Glomerular visceral epithelial cell (primary cell): ENCODE data around the gene MAP3K6.
A peak's percentile ranks its signal among the peaks of the same experiment; 100 is the strongest.

ENCODE experiments used
- DNase-seq: peaks from one replicate; pipeline ENCODE4 v3.0.0-alpha.2; 2016; ENCODE audit errors: extremely low spot score

MAP3K6 gene

DNA sequence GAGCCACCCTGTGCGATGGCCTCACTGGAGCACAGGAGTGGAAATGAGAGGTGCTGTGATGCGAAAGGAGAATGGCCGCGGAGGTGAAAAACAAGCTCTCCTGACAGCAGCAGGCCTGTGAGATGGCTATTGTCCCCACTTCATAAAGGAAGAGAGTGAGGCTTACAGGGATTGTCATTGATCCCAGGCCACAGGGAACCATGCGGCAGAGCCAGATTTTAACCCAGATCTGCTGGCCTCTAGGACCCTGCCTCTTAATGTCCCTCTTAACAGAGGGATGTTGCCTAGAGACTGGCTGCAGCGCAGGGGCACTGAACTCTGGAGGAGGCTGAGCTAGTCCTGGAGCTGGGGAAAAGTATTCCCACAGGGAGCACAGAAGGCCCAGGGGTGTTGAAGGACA lies 28.0 kb downstream of the MAP3K6 start:
- no peak for DNase-seq

DNA sequence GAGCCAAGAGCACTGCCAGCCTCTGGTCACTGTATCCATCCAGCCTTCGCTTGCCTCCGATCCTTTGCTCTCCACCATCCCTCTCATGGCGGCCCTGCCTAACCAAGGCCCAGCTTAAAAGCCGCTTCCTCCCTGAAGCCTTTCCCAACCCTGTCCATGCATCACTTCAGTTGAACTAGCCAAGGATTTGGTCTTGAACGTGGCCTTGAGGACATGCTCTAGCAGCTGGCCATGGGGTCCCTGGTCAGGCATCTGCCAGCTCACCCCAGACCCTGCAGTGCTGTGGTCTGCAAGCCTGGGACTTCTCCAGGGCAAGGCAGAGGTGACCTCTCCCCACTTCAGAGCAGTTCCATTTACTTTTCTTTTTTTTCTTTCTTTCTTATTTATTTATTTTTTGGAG lies 30.0 kb downstream of the MAP3K6 start:
- DNase-seq = no peak

DNA sequence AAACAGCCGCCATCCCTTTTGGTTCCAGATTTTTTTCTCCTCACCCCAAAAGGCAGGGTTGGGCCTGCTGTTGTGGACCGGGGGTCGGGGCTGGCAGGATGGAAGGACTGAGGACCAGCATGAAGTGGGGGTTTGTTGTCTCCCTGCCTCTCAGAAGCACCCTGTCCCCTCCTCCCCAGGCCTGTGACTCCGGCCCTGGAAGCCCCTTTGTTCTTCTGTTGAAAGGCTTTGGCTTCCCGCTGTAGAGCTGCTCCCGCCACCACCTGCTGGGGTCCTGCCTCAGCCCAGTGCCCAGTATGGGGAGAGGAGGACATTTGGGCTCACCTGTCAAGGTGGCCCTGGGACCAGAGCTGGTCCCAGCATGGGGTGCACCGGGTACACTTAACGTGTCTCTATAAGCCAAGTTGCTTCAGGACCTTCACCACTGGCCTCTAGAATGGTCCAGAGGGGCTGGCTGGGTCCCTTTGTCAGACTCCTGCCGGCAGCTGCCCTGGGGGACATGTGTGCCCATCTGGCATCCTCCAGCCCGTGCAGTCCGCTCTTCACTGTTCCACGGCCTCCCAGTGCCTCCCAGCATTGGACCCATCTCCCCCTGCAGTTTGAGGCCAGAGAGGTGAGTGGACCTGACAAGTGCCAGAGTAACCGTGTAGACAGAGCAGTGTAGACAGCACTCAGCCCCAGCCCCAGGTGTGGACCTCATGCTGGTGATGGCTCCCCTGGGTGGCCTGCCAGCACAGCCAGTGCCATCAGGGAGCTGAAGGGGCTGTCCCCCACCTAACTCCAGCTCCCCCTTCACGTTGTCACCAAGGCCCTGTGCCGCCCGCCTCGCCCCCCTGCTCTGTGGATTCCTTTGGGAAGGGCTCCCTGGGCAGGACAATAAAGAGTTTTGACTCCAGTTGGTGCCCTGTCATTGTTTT lies 31.0 kb downstream of the MAP3K6 start:
- DNase-seq = no peak

DNA sequence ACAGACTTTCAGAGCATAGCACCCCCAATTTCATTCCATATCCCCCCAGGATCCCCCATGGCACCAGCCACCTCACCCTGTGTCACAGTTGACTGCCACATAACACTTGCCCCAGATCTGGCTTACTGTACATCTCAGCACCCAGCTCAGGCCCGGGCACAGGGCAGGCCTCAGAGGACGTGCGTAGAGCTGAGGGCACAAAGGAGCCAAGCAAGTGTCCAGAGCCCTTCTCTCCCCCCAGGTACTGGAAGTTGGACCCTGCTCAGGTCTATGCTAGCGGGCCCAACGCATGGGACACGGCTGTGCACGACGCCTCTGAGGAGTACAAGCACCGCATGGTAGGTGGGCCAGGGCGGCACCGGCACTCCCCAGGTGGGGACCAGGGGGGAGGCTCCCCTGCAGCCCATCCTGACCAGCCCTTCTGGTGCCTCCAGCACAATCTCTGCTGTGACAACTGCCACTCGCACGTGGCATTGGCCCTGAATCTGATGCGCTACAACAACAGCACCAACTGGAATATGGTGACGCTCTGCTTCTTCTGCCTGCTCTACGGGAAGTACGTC lies 33.0 kb downstream of the MAP3K6 start:
- DNase-seq = no peak

DNA sequence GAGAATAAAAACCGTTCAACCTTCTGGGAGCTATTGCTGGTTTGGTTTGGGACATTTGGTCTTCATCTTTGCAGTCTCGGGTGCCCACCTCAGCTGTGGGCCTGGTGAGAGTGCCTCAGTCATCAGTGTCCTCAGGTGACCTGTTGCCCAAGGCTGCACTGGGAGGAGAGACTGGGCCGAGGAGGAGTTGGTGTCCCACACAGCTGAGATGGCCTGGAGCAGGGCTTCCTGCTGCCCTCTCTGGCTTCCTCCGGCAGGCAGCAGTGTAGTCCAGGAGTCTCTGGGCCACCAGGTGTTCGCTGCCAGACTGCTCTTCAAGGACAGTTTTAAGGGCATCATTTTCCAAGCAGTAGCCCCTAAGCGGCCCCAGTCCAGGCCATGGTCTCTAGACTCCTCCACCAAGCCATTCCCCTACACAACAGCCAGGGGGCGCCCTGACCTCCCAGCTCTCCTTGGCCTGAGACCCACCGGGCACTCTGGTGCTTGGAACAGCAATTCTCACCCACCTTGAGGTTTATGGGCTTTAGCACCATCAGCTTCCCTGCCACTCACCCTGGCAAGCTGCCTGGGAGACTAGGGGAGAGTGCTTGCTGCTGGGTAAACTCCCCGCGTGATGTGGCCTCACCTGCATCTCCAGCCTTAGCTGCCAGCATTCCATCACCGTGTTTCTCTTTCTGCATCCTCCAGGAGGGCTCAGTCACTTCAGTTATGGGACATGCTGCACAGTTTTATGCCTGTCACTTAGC lies 34.1 kb downstream of the MAP3K6 start:
- DNase-seq = peak; percentile 41

DNA sequence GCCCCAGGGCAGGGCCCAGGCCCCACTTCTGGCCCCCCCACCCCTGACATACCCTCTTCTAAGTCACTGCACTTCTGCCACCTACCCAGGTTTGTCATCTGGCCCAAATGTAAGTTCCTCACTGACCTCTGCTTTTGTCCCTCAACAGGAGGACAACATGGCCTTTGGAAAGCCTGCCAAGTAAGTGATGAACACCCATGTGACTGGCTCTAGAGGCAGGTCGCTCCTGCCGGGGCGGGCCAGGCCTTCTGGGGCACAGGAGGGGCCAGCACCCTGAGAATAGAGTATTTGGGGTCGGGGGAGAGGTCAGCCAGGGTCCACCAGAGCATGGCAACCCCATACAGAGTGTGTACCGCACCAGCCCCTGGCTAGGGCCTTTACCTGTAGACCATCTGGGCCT lies 34.8 kb downstream of the MAP3K6 start:
- DNase-seq = no peak

DNA sequence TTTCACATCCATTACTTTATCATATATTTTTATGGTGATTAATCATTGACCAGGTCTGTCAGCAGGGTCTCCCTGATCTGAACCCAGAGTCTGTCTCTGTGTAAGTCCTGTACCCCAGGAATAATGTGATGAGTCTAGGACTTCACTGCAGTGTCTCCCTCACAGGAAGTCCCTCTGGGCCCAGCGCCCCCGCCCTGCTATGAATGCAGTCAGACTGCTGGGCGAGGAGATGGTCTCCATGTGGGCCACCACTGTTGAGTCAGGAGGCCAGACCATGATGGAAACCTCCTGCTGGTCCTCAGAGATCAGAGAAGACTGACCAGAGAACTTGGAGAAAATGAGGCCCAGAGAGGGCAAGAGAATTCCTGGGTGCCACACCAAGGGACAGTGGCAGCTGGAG lies 35.3 kb downstream of the MAP3K6 start:
- DNase-seq = no peak

DNA sequence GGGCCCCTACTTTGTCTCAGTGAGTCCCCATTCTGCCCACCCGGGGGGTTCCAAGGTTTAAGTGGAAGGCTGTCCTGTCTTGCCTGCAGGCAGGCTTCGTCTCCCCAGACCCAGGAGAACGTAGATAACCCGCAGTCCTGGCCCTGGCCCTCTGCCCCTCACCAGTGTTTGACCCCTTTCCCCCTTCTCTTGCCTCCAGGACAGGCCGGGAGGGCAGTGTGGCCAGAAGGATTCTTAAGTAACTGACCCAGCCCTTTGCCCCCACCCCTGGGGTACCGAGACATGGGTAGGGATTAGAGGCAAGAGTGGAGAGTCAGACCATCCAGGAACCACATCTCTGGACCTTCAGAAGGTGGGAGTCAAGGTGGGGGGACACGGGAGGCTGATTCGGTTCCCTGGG lies 36.0 kb downstream of the MAP3K6 start:
- DNase-seq = no peak

DNA sequence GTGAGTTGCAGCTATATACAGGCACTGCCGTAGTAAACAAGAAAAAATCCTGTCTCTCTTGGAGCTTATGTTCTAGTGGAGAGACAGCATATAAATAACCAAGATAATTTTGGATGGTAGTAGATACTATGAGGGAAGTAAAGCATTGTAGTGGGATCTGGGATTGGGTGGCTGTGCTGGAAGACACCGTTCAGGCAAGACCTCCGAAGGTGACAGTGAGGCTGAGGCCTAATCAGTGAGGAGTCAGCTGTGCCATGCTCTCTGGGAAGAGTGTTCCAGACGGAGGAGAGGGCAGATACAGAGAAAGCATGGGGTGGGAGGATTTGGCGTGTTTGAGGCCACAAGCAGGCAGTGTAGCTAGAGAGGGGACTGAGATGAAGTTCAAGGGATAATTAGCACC lies 38.8 kb downstream of the MAP3K6 start:
- DNase-seq = no peak

DNA sequence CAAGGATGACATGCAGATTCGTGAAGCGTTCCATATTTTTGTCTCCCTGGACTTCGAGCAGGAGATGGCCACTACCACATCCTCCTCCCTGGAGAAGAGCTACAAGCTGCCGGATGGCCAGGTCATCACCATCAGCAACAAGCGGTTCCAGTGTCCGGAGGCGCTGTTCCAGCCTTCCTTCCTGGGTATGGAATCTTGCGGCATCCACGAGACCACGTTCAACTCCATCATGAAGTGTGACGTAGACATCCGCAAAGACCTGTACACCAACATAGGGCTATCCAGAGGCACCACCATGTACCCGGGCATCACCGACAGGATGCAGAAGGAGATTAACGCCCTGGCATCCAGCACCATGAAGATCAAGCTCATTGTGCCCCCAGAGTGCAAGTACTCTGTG lies 41.5 kb downstream of the MAP3K6 start:
- no peak for DNase-seq

DNA sequence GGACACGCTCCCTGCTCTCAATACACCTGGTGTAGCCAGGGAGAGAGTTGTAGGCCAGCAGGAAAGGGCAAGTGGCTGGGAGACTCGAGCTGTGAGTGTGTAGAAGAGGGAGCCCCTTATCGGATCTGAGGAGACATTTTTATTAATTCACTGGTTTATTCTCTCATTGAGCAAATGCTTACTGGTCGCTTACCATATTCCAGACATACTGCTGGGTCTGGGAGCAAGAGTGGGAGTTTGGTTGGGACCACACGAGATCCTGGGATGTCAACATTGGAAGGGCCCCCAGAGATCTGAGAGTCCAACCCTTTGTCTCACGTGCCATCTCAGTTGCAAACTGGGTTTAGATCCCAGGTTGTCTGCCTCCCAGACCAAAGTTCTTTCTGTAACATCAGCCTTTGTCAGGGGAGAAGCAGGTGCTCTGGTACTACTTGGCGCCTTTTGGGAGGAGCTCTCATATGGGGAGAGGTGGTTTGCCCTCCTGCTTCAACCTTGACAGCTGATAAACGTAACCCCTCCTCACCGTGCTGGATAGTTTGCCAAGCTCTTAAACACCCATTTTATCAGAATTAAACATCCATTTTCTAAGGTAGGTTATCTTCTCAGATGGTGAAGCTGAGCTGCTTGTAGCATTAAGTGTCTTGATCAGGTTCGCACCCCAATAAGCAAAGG lies 44.1 kb downstream of the MAP3K6 start:
- no peak for DNase-seq

DNA sequence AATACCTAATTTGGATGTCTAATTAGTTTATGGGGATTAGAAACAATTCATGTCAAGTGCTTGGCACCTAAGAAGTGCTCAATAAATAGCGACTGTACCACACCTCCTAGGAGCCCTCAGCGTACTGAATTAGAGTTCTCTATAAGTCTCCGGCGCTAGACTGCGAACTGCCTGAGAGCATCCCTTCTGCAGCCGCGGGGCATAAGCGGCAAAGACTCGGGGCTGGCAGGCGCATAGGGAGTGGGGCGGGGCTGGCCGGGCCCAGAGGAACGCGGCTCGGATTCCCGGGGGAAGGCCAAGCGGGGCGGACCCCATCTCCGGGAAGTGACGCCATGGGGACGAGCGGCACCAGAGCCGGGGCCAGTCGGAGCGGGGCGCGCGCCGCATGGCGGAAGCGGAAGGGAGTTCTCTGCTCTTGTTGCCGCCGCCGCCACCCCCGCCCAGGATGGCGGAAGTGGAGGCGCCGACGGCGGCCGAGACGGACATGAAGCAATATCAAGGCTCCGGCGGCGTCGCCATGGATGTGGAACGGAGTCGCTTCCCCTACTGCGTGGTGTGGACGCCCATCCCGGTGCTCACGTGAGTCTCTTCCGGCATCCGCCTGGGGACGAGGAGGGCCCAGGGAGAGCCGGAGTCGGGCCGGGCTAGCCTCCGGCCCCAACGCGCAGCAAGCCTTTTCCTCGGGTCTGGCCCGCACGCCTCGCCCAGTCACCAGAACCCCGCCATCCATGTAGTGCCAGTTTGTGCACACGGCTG lies 44.8 kb downstream of the MAP3K6 start, which contains the start of gene TMEM222:
Gene TMEM222 (plus strand): TSS at position 351 of the 756 bp plus-strand sequence. CDS start 35 bp downstream, at position 386.
- DNase-seq = peak; percentile 97

DNA sequence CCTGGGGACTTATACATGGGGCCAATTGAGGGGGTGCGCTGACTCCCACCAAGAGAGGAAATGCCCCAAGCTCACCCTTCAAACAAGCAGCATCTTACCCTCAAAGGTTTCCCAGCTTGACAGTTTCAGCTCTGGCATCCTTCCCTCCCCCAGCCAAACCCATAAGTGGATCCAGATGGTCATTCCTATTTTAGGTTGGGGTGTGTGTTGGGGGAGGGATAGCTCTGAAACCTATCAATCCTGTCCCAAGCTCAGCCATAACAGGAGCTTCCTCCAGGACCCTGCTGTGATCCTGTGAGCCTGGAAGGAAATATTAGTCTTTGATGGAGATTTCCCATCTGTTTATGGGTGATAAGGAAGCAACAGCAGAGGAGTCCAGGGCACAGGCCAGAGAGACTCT lies 48.2 kb downstream of the MAP3K6 start:
- no peak for DNase-seq

DNA sequence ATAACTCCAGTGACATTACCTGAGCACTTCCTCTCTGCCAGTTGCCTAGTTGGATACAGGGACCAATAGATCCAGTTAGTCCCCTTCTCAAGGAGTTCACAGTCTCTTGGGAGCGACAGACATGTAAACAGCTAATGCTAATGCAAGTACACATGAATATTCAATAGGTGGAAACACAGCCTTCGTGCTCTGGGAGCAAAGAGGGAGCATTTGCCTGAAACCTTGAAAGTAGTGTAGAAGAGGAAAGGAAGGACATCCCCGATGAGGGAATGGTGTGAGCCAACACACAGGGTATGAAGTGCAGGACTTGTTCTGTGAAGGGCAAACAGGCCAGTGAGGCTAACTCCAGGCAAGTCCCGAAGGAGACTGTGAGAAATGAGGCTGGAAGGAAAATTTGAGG lies 48.6 kb downstream of the MAP3K6 start:
- no peak for DNase-seq

DNA sequence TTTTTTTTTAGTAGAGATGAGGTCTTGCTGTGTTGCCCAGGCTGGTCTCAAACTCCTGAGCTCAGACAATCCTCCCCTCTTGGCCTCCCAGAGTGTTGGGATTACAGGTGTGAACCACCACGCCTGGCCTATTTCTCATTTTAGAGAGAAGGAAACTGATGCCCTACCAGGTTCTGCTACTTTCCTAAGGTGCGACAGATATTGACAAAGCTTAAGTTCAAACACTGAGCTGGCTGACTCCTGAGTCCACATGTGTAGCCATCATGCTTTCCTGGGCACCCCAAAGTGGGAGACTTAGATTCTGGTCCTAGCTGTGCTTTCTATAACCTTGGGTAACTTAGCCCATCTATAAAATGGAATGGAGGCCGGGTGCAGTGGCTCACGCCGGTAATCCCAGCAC lies 49.9 kb downstream of the MAP3K6 start:
- DNase-seq = no peak

DNA sequence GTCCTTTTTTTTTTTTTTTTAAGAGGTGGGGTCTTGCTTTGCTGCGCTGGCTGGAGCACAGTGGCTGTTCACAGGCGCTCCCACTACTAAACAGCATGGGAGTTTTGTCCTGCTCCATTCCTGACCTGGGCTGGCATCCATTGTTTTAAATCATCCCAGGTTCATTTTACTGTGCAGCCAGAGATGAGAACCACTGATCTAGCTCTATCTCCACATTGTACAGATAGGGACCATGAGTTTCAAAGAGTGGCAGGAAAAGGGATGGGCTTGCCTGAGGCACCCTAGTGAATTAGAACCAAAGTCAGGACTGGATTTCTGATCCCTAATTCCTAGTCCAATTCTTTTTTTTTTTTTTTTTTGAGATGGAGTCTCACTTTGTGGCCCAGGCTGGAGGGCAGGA lies 52.0 kb downstream of the MAP3K6 start:
- no peak for DNase-seq

DNA sequence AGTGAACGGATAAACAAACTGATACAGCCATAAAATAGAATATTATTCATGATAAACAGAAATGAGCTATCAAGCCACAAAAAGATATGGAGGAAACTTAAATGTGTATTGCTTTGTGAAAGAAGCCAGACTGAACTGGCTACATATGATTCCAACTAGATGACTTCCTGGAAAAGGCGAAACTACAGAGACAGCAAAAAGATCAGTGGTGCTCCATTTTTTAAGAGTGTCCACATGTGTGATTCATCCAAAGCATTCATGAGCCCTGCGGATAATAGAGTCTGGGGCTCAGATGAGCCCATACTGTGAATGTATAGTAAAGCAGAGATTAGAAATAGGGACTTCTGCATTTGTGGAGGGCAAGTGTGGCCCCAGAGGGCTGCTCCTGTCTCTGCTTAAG lies 52.6 kb downstream of the MAP3K6 start:
- DNase-seq = no peak

DNA sequence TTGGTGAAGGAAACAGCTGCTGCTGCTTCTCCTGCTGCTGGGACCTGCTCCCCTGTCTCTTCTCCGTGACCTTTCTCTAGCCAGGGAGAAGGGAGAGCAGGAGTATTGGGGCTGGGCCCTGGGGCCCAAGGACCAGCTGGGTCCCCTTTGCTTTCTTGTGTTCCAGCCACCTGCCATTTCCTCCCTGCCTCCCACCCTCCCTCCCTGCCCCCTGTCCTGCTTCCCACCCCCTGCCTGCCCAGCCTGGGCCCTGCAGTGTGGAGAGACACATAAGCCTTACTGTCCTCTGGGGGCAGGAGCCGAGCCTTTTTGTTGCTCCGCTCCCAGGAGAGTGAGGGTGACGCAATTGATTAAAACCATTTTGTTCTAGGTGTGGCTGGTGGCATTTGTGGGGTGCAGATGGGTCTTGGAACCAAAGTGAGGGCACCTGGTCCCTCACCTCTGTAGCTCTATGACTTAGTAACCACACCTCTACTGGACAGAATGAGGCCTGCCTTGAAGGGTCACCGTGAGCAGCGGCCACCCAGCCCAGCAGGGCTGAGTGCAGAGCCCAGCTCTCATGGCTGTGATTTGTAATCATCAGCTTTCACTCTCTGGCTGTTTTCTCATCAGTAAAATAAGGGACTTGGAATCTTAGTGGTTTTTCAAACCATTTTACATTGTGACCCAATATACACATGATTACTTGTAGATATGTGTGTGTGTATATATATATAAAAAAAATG lies 58.7 kb downstream of the MAP3K6 start:
- no peak for DNase-seq

DNA sequence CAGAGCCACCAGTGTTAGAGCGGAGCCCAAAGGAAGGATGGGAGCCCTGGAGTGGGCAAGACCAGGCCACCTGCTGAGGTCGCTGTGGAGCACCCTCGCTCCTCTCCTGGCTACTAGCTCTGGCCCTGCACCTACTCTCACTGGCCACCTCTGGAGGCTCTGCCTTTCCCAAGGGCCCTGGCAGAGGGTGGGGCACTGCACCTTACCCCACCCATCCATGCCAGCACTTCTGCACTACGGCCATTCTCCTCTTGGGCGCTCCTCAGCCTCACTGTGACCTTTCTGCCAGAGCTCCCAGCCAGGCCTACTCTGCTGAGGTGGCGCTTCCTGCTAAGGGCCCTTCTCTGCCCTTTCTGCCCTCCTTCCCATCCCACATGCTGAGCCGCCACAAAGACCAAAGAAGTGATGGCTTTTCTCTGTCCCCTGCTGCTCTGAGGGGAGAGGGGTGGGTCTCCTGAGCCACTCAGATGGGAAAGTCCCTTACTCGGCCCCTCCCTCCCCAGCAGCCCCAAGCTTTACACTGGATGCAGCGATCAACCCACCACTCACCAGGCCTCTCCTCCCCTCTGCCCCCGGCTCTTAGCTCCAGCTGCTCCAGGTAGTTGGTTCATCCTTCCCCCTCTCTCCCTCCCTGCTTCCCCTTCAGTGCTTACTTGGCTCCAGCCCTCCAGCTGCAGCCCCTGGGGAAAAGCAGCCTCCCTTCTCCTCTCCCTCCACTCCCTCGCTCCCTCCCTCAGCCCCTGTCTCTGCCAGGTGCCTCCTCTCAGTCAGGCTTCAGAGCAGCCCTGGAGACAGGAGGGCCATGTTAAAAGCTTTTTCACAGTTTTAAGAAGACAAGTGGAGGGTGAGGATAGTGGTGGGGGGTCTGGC lies 59.6 kb downstream of the MAP3K6 start:
- DNase-seq = no peak

DNA sequence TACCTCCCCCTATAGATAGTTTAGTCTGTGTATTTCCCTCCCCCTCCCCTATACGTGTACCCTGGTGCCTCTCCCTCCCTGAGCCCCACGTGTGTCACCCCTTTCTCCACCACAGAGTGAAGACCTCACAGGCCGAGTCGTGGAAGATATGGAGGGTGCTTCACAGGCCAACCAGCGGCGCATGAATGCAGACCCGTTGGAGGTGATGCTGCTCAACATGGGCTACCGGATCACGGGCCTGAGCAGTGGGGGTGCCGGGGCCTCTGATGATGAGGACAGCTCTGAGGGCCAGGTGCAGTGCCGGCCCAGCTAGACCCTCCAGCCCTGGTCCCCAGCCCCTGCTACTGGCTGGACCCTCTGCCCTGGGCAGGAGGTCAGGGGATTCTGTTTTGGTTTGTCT lies 60.7 kb downstream of the MAP3K6 start:
- no peak for DNase-seq
